Esophagus muscularis mucosa (tissue), 4 donors: ENCODE data around the gene SHISA6. TPM values are rescaled to one million over a fixed set of nuclear protein-coding genes. Genes with fewer than 3 reads are reported as not detected.

Experiments used
- DNase-seq: peaks from one replicate; pipeline ENCODE4 v3.0.0-alpha.2; 2017; ENCODE audit errors: extremely low spot score
- H3K27ac ChIP-seq, 4 donors: fragments of 200-600 bp; sonication (generic); replicated peaks in 1 of 4; 1 replicate in 3 of 4; 2 replicates in 1 of 4; pipeline ENCODE4 v1.5.1; 2016 to 2019; ENCODE audit warnings: mild to moderate bottlenecking in 1 of 4
- H3K27me3 ChIP-seq, 4 donors: fragments of 200-600 bp; sonication (generic); one replicate each; pipeline versions ENCODE4 v1.5.1 to v1.6.0; 2016 to 2019
- H3K36me3 ChIP-seq, 4 donors: fragments of 200-600 bp; sonication (generic); one replicate each; pipeline ENCODE4 v1.5.1; 2016 to 2019
- H3K4me1 ChIP-seq, 4 donors: fragments of 200-600 bp; sonication (generic); one replicate each; pipeline ENCODE4 v1.5.1; 2016 to 2019
- H3K4me3 ChIP-seq, 4 donors: fragments of 200-600 bp; sonication (generic); 1 replicate in 2 of 4; 2 replicates in 2 of 4; pipeline ENCODE4 v1.5.1; 2016 to 2019; ENCODE audit warnings: mild to moderate bottlenecking in 4 of 4, moderate library complexity in 1 of 4
- H3K9me3 ChIP-seq, 4 donors: fragments of 200-600 bp; sonication (generic); 1 replicate in 3 of 4; 2 replicates in 1 of 4; pipeline ENCODE4 v1.5.1; 2016 to 2019
- EP300 ChIP-seq: sonication (generic); formaldehyde crosslinking; IDR thresholded peaks from one replicate; pipeline ENCODE4 v1.6.1; 2017; ENCODE audit warnings: antibody characterized with exemption
- POLR2A ChIP-seq: fragments of 450-650 bp; IDR thresholded peaks from one replicate; pipeline ENCODE4 v1.6.1; 2017; ENCODE audit warnings: antibody characterized with exemption, moderate library complexity, mild to moderate bottlenecking, low read depth
- POLR2AphosphoS5 ChIP-seq, 2 donors: sonication (generic); formaldehyde crosslinking; IDR thresholded peaks; one replicate each; pipeline ENCODE4 v1.6.1; 2017; ENCODE audit warnings: antibody characterized with exemption in 2 of 2
- WGBS: methylation state at CpG from one replicate; pipeline ENCODE4 v1.1.5; 2018; 5-methylcytosine and 5-hydroxymethylcytosine counted together
- intact Hi-C: fragments of 100-400 bp; cut with DNase I; formaldehyde crosslinking; loops from one replicate; pipeline ENCODE4 v1.15.1; 2023
- total RNA-seq, 4 donors: library from RNA; depleted of rRNA; stranded (reverse); fragments of >200 nt; gene quantifications; one replicate each; pipeline versions ENCODE4 v1.1.0 to v1.2.1, GENCODE V29; 2016
- TF ChIP-seq, protein P1 (sequence below), 3 experiments: fragments of 200-600 bp in 2 of 3; fragments of 450-650 bp in 1 of 3; sonication (generic) in 2 of 3; IDR thresholded peaks; one replicate each; pipeline ENCODE4 v1.5.1; 2017 to 2019; ENCODE audit warnings: antibody characterized with exemption in 3 of 3, mild to moderate bottlenecking in 2 of 3, moderate library complexity in 1 of 3

Gene SHISA6
- total RNA-seq, 4 donors from 2014 or later: 0.83 to 1.7 (median 1.4) TPM

DNA sequence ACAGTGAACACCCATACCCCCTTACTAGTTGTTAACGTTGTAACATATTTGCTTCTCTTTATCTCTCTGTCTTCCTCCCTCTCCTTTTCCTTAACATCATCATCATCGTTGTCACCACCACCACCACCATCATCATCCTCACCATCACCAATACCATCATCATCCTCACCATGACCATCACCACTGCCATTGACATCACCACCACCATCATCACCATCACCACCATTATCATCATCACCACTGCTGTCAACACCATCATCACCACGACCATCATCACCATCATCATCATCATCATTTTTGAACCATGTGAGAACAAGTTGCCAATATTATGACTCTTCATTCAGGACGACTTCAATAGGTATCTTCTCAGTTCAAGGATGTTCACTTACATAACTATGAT is 35.5 kb downstream of the SHISA6 start:
- DNase-seq: no peak
- no peak overlapping the region for H3K27ac ChIP-seq
- H3K27me3 ChIP-seq: peaks cover 0 to 10% (median 0%) of the 10 kb centered on the region in 4 donors
- H3K36me3 ChIP-seq: no peaks in the 10 kb centered on the region
- peaks cover 0 to 8% (median 2%) of the 10 kb centered on the region in 4 donors for H3K9me3 ChIP-seq
- no peak for TF ChIP-seq POLR2AphosphoS5 (IDR thresholded peaks at IDR 0.05)
- intact Hi-C loops: no loop called here
- H3K4me1 ChIP-seq: no peaks in the 10 kb centered on the region
- WGBS: 91% methylated on average over 4 of the region's 4 CpGs
- no peak overlapping the region for H3K4me3 ChIP-seq

DNA sequence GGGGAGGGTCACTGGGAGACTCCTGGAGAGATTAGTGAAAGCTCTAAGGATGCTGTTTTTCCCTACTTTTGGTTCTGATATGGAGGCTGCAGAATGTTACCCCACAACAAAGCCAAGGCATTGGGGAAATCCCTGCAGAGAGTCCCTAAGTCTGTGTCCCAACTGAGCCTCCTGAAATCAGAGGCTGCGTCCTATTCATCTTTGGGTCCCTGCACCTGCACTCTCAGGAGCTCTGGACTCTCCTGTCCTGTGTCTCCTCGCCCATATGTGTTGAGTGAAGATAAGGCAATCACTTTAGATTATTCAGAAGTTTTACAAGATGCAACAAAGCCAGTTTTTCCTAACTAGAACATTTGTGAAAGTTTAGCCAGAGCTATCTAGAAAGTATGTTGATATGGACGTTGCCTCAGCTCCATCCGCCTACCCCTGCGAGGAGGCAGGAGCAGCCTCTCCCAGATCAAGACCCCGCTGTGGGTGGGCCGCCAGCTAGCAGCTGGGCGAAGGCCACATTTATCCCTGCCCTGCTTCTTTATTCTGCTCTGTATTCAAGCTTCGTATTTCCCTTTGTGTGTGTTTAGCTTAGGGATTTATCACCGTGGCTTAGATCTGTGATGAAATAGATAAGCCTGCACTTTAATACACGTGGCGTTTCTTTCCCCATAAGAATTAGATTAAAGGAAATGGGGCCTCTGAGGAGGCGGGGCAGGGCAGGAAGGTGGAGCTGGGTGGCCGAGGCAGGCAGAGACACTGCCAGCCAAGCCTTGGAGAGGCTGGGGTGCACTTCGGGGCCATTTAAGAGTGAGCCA is 37.4 kb downstream of the SHISA6 start:
- Histone ChIP-seq H3K36me3 (no peaks in the 10 kb centered on the region), H3K9me3 (peaks cover 0 to 9% (median 4%) of the 10 kb centered on the region in 4 donors), H3K4me1 (no peaks in the 10 kb centered on the region), H3K27me3 (peaks cover 0 to 4% (median 0%) of the 10 kb centered on the region in 4 donors), H3K4me3 (no peak overlapping the region), H3K27ac (no peak overlapping the region)
- TF ChIP-seq POLR2AphosphoS5 (IDR thresholded peaks at IDR 0.05): no peak
- TF ChIP-seq POLR2A: no peak
- TF ChIP-seq EP300: no peak
- TF ChIP-seq, protein P1, sequence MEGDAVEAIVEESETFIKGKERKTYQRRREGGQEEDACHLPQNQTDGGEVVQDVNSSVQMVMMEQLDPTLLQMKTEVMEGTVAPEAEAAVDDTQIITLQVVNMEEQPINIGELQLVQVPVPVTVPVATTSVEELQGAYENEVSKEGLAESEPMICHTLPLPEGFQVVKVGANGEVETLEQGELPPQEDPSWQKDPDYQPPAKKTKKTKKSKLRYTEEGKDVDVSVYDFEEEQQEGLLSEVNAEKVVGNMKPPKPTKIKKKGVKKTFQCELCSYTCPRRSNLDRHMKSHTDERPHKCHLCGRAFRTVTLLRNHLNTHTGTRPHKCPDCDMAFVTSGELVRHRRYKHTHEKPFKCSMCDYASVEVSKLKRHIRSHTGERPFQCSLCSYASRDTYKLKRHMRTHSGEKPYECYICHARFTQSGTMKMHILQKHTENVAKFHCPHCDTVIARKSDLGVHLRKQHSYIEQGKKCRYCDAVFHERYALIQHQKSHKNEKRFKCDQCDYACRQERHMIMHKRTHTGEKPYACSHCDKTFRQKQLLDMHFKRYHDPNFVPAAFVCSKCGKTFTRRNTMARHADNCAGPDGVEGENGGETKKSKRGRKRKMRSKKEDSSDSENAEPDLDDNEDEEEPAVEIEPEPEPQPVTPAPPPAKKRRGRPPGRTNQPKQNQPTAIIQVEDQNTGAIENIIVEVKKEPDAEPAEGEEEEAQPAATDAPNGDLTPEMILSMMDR (IDR thresholded peaks at IDR 0.05): no peak
- WGBS: 49% methylated on average over 15 of the region's 15 CpGs
- intact Hi-C loops: no loop called here
- no peak for DNase-seq

GRCh38 chr17:11278992-11279270 is 37.9 kb downstream of the SHISA6 start:
- Histone ChIP-seq H3K9me3 (peaks cover 0 to 9% (median 4%) of the 10 kb centered on the region in 4 donors), H3K27me3 (peaks cover 0 to 3% (median 0%) of the 10 kb centered on the region in 4 donors), H3K27ac (no peak overlapping the region), H3K4me3 (no peak overlapping the region), H3K36me3 (no peaks in the 10 kb centered on the region), H3K4me1 (no peaks in the 10 kb centered on the region)
- no peak for DNase-seq
- 64% methylated on average over 3 of the region's 3 CpGs for WGBS
- TF ChIP-seq EP300: no peak
- TF ChIP-seq, protein P1 (IDR thresholded peaks at IDR 0.05): no peak
- TF ChIP-seq POLR2AphosphoS5 (IDR thresholded peaks at IDR 0.05): no peak
- no peak for TF ChIP-seq POLR2A
- intact Hi-C loops: no loop called here

DNA sequence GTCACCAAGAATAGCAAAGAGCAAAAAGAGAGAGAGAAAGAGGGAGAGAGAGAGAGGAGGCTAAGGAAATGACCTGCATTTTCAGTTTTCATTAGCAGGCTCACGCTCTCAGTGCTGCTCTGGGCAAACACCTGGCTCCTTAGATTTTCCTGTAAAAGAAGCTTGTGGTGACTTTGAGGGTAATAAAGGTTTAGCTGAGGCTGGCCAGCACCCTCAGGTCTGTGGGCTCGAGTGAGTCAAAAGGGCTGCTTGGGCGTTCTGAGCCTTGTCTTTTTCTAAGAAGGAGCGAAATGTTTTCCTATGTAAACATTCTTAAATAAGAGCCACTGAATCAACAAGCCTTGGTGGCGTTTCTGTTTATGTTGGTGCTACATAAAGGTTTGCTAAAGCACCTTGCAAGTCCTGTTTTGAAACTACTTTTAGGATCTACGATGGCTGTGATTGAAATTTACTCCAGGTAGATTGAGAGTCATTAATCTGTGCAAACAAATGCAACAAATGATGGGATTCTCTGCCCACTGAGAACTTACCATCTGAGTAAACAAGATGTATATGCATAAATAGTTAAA is 38.8 kb downstream of the SHISA6 start:
- intact Hi-C loops: loop anchor here (10.0 kb wide), 1 partner anchor 65 kb away; no protein-coding TSS in a partner anchor
- no peak for DNase-seq
- Histone ChIP-seq H3K4me1 (no peaks in the 10 kb centered on the region), H3K36me3 (no peaks in the 10 kb centered on the region), H3K27me3 (no peaks in the 10 kb centered on the region), H3K27ac (no peak overlapping the region), H3K9me3 (peaks cover 0 to 9% (median 4%) of the 10 kb centered on the region in 4 donors), H3K4me3 (no peak overlapping the region)
- WGBS: 82% methylated on average over 6 of the region's 6 CpGs
- TF ChIP-seq POLR2AphosphoS5 (IDR thresholded peaks at IDR 0.05) (no peak), EP300 (no peak), POLR2A (no peak)
- TF ChIP-seq, protein P1 (IDR thresholded peaks at IDR 0.05): no peak

- no peak for TF ChIP-seq POLR2AphosphoS5 (IDR thresholded peaks at IDR 0.05)
- TF ChIP-seq EP300: no peak
- TF ChIP-seq, protein P1 (IDR thresholded peaks at IDR 0.05): no peak
- no peak for TF ChIP-seq POLR2A
- Histone ChIP-seq H3K27me3 (no peaks in the 10 kb centered on the region), H3K9me3 (peaks cover 0 to 9% (median 4%) of the 10 kb centered on the region in 4 donors), H3K27ac (no peak overlapping the region), H3K4me1 (no peaks in the 10 kb centered on the region), H3K36me3 (no peaks in the 10 kb centered on the region), H3K4me3 (no peak overlapping the region)
- intact Hi-C loops: loop anchor here (10.0 kb wide), 1 partner anchor 62 kb away; no protein-coding TSS in a partner anchor
- no peak for DNase-seq
- WGBS: 82% methylated on average over 2 of the region's 2 CpGs
These were observed 41.6 kb downstream of the SHISA6 start for GRCh38 chr17:11282586-11282985.
